Fibroblast of the aortic adventitia (primary cell): ENCODE measurements around the gene LGMN. TPM values are rescaled to one million over a fixed set of nuclear protein-coding genes. Genes with fewer than 3 reads are reported as not detected.

ENCODE experiments used
- DNase-seq: peaks from one replicate; pipeline ENCODE4 v3.0.0-alpha.2; 2010; ENCODE audit warnings: low read depth
- H3K4me3 ChIP-seq: 2 replicates; pipeline ENCODE4 v1.5.1; 2011; ENCODE audit warnings: low read depth, mild to moderate bottlenecking, control low read depth, low read length, moderate library complexity
- CTCF ChIP-seq: IDR thresholded peaks from 2 replicates; pipeline ENCODE4 v1.5.1; 2011; ENCODE audit warnings: mild to moderate bottlenecking, low read length, control low read depth, inconsistent platforms; ENCODE audit not compliant: insufficient read depth
- total RNA-seq: library from RNA; depleted of rRNA; stranded (reverse); fragments of >200 nt; gene quantifications from 2 replicates; pipeline ENCODE4 v1.2.3, GENCODE V29; 2012; ENCODE audit warnings: low replicate concordance

Gene LGMN
- total RNA-seq, 1 donor: 28.6 TPM

- peak; percentile 32 for DNase-seq
- TF ChIP-seq CTCF: no peak
- H3K4me3 ChIP-seq: peak overlapping the region; percentile 85
Observed at GRCh38 chr14:92747701-92748258, 647 bp downstream of the LGMN start.

DNA sequence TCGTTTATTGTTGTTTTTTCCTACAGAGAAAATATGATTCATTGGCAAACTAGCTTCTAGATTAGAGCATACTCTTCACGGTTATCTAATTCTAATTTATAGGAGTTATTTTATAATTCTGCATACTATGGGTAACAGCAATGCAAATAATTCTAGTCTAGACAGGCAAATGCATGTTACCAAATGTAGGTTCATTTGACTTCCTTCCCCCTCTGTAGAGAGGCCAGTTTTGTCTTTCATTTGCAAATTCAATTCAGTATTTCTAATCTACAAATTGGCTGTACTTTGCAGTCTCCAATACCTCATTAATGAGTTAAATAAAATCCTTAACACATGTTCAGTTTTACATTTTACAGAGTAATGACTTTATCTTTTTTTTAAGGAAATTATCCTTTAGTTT is 4.2 kb downstream of the LGMN start:
- no peak overlapping the region for H3K4me3 ChIP-seq
- DNase-seq: no peak
- no peak for TF ChIP-seq CTCF

DNA sequence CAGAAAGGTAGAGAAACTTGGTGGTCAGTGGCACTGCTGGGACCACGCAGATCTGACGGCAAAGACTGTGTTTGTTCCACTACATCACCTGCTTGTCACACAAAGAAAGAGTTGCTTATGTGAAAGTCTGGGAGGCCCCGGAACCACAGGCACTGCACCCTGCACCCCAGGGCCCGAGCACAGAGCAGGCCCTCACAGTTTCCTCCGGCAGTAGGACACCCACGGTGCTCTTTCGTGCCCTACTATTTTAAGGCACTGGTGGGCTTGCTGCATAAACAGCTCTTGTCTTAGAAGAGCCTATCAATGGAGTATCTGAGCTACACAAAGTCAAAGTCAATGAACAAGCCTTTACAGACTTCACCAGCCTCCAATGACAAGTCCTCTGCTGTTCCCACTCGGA is 8.0 kb downstream of the LGMN start:
- no peak for DNase-seq
- TF ChIP-seq CTCF: no peak
- no peak overlapping the region for H3K4me3 ChIP-seq

GRCh38 chr14:92737619-92738188 is 10.7 kb downstream of the LGMN start:
- no peak overlapping the region for H3K4me3 ChIP-seq
- no peak for DNase-seq
- TF ChIP-seq CTCF: no peak

DNA sequence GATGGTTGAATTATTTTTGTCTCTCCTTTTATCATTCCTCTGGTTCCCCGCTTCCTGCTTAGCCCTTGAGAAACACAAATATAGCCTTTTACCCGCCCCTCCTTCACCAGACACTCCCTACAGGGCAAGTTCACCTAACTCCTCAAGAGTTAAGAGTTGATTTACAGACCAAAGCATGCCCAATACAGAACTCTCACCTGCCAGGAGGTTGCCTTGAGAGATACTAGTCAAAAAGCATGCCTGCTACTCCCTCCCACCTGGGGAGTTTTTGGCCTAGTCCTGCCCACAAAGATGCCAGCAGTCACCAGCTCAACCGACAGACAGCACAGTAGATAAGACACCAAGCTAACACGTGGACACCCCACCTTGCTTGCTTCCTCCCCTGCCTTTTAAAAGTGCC is 11.2 kb downstream of the LGMN start:
- no peak for TF ChIP-seq CTCF
- DNase-seq: no peak
- H3K4me3 ChIP-seq: no peak overlapping the region

- DNase-seq: no peak
- no peak for TF ChIP-seq CTCF
- no peak overlapping the region for H3K4me3 ChIP-seq
Observed at GRCh38 chr14:92735344-92735743, 13.1 kb downstream of the LGMN start.

DNA sequence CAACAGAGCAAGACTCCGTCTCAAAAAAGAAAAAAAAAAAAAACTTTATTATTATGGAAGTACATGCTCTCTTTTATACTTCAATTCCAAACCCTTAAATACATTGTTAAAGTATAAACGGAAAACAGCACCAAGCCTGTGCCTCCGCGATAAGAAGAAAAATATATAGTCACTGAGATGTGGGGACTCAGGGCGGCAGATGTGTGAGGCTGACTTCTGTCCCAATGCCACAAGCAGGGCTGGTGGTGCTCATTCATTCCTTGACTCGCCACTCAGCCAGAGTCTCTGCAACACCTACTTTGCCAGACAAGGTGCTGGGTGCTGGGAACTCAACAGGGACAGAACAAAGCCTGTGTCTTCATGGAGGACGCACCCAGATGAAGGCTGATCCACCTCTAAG is 13.8 kb downstream of the LGMN start:
- no peak overlapping the region for H3K4me3 ChIP-seq
- no peak for DNase-seq
- no peak for TF ChIP-seq CTCF
